HG02798 (cell line): ENCODE measurements around the gene AXL.
"Not testable (repeated sequence)": the region's sequence is repeated elsewhere in the genome, so short reads cannot be mapped to it uniquely, and the experiment has no call there.

ENCODE experiments used
- ATAC-seq: cut with Tn5 transposase; IDR thresholded peaks from one replicate; pipeline ENCODE4 v1.9.1; 2021; ENCODE audit warnings: mild to moderate bottlenecking; ENCODE audit not compliant: unreplicated experiment, poor library complexity

The AXL gene

DNA sequence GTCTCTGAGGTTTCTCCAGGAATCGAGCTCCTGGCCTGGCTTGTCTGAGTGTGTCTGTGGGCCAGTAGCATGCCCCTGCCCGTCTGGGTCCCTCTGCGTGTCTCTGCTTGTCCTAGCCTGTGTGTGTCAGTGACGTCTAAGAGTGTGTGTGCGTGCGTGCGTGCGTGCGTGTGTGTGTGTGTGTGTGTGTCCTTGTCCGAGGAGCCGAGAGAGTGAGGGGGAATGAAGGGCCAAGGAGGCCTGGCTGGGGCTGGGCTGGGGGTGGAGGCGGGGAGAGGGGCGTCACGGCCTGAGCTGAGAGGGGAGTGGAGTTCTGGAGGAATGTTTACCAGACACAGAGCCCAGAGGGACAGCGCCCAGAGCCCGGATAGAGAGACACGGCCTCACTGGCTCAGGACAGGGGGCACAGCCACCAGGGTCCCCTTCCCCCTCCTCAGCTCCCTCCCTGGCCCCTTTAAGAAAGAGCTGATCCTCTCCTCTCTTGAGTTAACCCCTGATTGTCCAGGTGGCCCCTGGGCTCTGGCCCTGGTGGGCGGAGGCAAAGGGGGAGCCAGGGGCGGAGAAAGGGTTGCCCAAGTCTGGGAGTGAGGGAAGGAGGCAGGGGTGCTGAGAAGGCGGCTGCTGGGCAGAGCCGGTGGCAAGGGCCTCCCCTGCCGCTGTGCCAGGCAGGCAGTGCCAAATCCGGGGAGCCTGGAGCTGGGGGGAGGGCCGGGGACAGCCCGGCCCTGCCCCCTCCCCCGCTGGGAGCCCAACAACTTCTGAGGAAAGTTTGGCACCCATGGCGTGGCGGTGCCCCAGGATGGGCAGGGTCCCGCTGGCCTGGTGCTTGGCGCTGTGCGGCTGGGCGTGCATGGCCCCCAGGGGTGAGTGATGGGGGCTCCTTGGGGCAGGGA, at the start of gene AXL:
TSS of gene AXL (plus strand) at position 609 of the 893 bp plus-strand sequence. CDS start at position 779, 170 bp downstream.
- no peak for ATAC-seq

DNA sequence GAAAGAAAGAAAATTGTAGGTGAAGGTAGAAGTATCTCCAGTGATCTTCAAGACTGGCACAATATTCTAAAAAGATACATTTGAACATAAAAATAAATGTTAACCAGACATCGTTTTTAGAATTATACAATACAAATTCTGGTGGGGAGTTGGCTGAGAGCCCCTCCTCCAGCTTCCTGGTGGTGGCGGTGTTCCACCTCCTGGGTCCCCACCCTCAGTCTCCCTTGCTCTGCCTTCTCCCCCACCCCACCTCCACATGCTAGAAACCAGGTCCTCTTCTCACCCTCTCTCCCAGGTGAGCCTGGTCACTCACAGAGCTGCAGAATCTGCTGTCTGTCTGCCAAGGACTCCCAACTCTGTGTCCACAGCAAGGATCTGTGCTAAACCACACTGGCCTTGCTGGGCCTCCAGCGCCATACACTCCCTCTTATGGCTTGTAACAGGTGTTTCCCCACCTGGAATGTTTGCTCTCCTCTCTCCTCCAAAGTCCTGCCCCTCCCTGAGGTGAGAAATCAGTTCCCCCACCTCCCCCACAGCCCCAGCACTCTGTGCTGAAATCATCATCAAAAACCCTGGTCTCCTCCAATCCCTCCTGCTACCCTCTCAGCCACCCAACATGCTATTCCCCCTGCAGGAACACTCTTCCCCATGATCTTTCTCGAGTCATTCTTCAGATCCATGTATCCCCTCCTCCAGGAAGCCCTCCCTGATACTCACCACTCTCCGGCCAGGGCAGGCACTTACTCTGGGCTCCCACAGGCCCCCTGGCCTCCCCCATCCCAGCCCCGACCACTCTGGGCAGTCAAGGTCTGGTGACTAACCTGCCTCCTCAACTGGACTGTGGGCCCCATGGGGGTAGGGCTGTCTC, 46.5 kb upstream of the AXL start:
- ATAC-seq: no peak

DNA sequence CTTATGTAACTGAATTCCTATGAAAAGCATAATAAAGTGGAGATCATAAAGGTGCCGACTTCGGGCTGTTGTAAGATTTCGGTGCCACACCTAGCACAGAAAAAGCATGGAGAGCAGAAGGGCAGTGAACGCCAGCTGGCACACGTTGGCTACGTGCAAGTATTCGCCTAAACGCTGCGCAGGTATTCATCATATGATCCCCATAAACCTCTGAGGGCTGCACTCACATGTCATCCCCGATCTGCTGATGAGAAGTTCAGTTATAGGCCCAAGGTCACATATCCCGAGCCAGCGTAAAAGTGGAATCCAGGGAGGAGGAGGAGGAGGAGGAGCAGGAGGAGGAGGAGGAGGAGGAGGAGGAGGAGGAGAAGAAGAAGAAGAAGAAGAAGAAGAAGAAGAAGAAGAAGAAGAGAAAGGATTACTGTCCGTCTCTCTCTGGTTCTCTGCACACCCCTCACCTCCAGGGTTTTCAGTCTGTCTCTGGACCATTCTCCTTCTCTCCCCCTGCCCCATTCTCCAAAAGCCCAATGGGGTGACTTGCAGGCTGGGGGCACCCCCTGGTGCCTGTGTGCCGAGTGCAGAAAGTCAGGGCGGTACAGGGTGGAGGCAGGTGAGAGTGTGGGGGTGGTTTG, 44.6 kb upstream of the AXL start:
- ATAC-seq: no peak

DNA sequence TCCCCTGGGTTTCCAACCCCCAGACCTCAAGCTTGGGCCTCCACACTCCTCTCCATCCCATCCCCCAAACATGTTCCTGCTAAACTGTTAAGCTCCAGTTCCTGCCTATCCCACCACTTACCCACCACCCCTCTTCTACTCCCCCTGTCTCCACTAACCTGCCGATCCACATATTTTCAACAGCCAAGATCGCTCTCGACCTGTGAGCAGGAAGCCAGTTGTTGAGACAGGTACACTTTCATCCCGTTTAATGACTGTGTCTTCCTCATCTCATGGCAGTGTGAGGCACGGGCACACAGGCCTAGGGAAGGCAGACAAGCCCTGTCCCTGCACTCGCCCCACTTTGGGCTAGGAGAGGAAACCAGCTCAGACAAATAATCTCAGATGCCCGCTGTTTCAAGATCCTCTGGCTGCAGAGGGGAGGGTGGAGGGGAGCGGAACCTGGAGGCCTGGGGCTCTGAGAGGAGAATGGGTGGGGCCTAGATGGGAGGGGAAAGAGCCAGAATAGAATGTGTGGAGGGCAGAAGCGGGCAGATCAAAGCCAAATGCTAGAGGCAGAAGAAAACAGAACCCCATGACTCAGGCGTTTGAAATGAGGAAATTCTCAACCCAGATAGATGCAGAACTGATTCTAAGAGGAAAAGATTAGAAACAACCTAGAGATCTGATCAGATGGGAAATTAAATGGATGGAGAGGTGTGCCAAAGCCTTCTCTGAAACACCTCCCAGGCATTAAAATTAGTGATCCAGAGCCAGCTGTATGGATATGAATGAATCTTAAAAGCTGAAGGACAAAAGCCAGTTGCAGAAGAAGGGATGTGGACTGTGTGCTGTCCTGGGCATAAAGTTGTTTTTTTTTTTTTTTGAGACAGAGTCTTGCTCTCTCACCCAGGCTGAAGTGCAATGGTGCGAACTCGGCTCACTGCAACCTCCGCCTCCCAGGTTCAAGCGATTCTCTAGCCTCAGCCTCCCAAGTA, 42.9 kb upstream of the AXL start:
- ATAC-seq: no peak

DNA sequence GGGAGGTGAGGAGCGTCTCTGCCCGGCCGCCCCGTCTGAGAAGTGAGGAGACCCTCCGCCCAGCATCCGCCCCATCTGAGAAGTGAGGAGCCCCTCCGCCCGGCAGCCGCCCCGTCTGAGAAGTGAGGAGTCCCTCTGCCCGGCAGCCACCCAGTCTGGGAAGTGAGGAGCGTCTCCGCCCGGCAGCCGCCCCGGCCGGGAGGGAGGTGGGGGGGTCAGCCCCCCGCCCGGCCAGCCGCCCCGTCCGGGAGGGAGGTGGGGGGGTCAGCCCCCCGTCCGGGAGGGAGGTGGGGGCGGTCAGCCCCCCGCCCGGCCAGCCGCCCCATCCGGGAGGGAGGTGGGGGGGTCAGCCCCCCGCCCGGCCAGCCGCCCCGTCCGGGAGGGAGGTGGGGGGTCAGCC, 38.9 kb upstream of the AXL start:
- ATAC-seq: not testable (repeated sequence)

DNA sequence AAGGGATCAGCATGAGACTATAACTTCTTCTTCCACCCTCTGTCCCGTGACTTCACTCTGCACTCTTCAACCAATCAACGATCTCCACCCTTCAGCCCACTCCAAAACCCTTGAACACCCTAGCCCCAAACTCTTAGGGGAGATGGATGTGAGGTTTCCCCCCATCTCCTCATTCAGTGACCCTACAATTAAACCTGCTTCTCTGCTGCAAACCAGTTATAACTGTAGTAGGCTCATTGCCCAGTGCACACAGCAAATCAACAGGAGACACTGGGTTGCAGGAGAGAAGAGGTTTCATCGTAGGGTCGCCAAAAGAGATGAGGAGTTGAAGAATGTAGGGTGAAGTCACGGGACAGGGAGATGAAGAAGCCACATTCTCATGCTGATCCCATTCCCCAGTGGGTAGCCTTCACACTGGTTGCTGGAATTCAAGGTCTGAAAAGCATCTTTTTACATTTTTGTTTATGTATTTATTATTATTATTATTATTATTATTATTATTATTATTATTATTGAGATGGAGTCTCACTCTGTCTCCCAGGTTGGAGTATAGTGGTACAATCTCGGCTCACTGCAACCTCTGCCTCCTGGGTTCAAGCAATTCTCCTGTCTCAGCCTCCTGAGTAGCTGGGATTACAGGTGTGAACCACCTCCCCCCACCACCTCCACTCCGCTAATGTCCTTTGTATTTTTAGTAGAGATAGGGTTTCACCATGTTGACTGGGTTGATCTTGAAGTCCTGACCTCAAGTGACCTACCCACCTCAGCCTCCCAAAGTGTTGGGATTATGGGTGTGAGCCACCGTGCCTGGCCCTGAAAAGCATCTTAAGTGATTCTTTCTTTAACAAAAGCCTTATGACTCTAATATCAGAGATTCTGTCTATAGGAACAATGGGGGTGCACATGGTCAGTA, 31.8 kb upstream of the AXL start:
- no peak for ATAC-seq

DNA sequence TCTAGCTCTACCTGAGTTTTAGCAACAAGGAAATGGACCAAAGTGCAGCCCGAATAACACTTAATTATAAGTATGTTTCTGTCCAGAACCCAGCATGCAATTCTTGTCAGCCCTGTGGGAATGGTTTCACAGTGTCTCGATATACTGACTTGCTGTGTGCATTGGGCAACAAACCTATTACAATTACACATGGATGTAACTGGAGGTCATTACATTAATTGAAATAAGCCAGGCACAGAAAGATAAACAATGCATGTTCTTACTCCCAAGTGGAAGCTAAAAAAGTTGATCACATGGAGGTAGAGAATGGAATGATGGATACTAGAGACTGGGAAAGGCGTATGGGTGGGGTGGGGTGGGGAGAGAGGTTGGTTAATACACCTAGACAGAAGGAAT, 31.1 kb upstream of the AXL start:
- no peak for ATAC-seq

DNA sequence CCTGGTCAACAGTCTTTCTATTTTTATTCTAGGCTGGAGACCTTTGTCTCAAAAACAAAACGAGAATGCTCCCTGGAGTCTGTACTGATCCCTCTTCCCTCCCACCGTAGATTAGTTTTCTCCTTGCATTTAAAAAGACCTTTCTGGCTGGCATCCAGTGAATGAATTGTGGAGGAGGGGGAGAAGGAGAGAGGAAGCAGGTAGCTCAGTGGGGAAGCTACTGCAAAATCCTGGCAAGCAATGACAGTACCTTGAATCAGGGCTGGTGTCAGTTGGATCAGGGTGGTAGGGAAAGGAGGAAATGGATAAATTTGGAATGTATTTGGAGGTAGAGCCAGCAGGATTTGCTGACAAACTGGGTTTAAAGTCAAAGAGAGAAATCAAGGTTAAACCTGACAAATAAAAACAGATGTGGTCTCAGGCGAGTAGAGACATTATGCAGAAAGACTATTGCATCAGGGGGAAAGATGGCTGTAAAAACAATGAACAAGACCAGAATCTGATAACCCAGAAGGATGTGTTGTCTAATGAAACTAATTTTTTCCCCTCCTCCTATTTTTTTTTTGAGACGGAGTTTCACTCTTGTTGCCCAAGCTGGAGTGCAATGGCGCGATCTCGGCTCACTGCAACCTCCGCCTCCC, 29.5 kb upstream of the AXL start:
- ATAC-seq: no peak

DNA sequence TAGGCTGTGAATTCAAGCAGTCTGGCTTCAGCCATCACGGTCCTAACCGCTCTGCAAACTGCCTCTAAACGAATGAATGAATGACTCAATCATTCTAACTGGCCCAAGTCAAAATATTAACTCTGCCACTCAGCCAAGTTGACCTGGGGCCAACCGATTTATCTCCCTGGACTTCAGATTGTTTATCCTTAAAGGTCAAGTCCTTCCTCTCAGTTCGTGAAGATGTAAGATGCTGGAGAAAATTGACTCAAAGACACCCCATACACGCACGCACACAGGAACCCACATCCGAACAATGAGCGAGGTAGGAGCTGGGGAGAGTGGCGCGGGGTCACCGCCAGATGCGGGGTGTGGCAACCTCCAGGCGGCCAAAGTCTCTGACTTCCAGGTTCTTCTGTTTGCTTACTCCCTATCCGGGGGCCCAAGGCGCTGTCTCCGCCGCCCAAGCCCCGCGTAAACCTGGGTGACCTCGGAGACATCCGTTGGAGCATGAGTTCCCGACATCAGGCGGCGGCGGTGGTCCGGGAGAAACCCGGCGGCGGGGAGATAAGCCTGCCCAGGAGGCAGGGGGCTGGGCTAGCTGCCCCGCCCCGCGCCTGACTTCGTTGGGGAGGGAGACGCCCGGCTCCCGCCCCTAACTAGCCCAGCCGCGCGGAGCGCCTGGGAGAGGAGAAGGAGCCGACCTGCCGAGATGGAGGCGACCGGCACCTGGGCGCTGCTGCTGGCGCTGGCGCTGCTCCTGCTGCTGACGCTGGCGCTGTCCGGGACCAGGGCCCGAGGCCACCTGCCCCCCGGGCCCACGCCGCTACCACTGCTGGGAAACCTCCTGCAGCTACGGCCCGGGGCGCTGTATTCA, 26.2 kb upstream of the AXL start, which contains the start of gene CYP2S1:
TSS of gene CYP2S1 (plus strand) at position 646 of the 856 bp plus-strand sequence. CDS start at position 692, 46 bp downstream.
- ATAC-seq: no peak

DNA sequence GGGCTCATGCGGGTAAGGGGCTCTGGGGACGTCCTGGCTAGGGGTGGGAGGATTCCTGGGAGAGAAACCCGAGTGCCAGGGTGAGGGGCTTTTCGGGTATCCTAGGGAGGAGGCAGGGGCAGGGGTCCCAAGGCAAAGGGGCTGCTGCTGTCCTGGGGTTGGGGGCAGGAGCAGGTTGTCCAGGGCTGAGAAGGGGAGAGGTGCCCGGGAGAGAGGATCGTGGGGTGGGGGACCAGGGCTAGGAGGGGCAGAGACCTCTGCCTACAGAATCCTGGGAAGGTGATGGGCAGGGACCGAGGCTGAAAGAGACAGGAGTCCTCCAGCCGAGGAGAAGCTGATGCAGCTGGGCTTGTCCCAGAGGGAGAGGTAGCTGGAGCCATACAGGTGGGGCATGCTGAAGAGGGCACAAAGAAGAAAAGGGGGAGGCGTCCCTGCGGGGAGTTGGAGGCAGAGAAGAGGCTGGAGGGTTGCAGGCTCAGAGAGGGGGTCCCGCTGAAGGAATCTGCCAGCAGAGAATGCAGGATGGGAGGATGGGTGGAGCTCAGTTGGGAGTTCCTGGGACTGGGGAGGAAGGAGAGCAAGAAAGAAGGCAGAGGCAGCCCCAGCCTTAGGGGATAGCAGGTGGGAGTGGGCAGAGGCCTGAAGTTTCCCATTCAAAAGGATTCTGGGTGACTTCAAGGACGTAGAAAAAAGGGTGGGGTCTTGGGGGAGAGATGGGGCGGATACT, 25.4 kb upstream of the AXL start:
- no peak for ATAC-seq

DNA sequence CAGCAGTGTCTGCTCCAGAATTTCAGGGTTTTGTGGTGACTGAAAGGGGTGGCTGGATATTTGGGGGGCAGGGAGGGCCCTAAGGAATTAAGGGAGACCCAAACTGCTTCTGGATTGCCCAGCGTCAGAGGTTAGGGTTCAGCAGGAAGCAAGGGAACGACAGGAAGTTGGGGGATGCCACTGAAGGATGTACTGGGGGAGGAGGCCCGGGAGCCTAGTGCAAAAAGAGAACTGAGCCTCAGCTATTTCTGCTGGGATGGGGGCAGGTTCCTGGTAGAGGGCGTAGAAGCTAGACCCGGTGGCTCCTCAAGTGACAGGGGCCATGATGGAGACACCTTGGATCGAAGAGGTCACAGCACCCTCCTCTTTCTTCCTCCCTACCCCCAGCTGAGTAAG, 24.9 kb upstream of the AXL start:
- no peak for ATAC-seq

DNA sequence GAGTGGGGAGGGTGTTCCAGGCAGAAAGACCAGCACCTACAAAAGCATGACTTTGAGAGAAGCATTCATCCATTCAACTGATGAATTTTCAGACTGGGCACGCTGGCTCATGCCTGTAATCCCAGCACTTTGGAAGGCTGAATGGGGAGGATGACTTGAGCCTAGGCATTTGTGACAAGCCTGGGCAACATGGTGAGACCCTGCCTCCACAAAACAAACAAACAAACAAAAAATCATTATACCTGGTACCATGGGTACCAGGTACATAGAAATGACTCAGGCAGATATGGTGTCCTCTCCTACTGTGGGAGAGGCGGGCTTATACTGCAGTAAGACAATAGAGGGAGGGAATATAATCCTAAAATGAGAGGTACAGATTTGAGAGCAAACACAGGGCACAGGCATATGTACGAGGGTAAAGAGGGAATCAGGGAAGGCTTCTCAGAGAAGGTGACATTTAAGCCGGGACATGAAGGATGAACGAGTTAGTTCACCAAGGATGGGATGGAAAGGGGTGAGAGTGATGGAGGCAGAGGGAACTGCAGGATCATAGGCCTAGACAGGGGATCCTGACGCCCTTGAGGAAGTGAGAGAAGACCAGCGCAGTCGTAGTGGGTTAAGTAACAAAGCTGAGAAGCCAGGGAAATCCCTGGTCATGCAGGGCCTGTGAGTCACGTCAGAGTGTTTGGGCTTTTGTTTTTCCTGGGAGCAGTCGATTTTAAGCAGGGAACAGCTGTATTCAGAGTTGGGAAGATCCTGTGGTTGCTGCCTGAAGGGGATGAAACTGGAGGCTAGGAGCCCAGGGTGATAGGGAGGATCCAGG, 23.1 kb upstream of the AXL start:
- no peak for ATAC-seq

DNA sequence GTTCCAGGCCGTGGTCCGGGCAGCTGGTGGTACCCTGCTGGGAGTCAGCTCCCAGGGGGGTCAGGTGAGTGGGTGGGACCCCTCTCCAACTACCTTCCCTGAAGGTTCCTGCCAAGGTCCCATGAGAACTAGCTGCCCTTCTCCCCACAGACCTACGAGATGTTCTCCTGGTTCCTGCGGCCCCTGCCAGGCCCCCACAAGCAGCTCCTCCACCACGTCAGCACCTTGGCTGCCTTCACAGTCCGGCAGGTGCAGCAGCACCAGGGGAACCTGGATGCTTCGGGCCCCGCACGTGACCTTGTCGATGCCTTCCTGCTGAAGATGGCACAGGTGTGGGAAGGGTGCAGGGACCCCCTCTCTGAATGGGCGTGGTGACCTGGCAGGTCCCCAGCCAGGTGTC, 20.5 kb upstream of the AXL start:
- ATAC-seq: no peak

DNA sequence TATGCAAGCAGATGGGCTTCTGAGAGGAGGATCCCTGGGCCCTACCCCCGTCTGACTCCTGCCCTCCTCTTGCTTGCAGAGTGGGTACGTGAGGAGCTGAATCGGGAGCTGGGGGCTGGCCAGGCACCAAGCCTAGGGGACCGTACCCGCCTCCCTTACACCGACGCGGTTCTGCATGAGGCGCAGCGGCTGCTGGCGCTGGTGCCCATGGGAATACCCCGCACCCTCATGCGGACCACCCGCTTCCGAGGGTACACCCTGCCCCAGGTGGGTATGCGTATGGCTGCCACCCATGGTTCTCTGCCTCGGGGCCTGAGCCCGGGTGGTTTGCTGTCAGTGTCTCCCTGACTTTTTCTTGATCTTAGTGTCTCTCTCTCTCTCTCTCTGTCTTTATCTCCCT, 15.7 kb upstream of the AXL start:
- no peak for ATAC-seq

DNA sequence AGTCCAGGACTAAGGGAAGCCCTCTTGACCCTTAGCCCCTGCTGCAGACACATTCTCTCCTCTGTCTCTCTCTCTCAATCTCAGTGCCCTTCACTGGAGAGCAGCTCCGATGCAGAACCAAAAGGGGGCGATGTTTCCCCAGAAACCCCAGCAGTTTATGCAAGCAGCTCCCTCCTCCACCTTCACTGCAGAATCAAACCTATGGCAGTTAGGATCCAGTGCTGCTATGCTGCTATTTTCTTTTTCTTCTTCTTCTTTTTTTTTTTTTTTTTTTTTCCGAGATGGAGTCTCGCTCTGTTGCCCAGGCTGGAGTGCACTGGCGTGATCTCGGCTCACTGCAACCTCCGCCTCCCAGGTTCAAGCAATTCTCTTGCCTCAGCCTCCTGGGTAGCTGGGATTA, 14.7 kb upstream of the AXL start:
- ATAC-seq: not testable (repeated sequence)

DNA sequence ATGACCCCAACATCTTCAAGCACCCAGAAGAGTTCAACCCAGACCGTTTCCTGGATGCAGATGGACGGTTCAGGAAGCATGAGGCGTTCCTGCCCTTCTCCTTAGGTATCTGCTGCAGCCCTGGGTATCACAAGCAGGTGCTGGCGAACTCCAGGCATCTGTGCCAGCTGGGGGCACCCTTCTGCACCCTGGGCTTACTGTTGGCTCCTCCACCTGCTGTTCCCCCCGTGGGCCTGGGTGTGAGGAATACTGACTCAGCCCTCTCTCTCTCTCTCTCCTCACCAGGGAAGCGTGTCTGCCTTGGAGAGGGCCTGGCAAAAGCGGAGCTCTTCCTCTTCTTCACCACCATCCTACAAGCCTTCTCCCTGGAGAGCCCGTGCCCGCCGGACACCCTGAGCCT, 13.0 kb upstream of the AXL start:
- ATAC-seq: no peak
